Measurements from ENCODE around the gene CLEC7A.

Gene CLEC7A

DNA sequence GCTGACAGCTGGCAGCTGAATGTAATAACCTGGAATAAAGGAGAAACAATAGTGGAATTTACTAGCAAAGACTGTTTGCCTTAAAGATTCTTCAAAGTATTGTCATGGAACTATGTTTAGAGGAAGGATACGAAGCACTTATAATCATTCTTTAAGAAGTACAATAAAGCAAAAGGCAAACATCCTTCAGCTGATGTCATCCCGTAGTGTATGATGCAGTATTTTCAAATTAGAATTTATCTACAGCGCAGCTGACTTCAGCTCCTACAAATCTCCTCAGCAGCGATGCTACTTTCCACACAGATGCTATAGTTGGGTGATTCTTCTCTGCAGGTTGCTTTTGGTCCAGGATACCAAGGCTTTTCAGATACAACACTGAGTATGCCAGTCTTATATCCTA is 62.7 kb downstream of the CLEC7A start (continued):
- TF ChIP-seq, protein P1, sequence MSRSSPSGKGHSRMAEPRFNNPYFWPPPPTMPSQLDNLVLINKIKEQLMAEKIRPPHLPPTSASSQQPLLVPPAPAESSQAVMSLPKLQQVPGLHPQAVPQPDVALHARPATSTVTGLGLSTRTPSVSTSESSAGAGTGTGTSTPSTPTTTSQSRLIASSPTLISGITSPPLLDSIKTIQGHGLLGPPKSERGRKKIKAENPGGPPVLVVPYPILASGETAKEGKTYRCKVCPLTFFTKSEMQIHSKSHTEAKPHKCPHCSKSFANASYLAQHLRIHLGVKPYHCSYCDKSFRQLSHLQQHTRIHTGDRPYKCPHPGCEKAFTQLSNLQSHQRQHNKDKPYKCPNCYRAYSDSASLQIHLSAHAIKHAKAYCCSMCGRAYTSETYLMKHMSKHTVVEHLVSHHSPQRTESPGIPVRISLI (tag by site-specific recombination; IDR thresholded peaks at IDR 0.05), result no peak
- TF ChIP-seq, protein P2, sequence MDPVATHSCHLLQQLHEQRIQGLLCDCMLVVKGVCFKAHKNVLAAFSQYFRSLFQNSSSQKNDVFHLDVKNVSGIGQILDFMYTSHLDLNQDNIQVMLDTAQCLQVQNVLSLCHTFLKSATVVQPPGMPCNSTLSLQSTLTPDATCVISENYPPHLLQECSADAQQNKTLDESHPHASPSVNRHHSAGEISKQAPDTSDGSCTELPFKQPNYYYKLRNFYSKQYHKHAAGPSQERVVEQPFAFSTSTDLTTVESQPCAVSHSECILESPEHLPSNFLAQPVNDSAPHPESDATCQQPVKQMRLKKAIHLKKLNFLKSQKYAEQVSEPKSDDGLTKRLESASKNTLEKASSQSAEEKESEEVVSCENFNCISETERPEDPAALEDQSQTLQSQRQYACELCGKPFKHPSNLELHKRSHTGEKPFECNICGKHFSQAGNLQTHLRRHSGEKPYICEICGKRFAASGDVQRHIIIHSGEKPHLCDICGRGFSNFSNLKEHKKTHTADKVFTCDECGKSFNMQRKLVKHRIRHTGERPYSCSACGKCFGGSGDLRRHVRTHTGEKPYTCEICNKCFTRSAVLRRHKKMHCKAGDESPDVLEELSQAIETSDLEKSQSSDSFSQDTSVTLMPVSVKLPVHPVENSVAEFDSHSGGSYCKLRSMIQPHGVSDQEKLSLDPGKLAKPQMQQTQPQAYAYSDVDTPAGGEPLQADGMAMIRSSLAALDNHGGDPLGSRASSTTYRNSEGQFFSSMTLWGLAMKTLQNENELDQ (tag by site-specific recombination; IDR thresholded peaks at IDR 0.05; ENCODE audit: low read depth), result no peak
- TF ChIP-seq GFI1B (tag by site-specific recombination; IDR thresholded peaks at IDR 0.05), result no peak
- TF ChIP-seq, protein P3, sequence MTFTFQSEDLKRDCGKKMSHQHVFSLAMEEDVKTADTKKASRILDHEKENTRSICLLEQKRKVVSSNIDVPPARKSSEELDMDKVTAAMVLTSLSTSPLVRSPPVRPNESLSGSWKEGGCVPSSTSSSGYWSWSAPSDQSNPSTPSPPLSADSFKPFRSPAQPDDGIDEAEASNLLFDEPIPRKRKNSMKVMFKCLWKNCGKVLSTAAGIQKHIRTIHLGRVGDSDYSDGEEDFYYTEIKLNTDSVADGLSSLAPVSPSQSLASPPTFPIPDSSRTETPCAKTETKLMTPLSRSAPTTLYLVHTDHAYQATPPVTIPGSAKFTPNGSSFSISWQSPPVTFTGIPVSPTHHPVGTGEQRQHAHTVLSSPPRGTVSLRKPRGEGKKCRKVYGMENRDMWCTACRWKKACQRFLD (tag by site-specific recombination; IDR thresholded peaks at IDR 0.05), result no peak
- TF ChIP-seq ZNF248 (tag by site-specific recombination; IDR thresholded peaks at IDR 0.05), result no peak
- TF ChIP-seq SP2 (tag by site-specific recombination; IDR thresholded peaks at IDR 0.05), result no peak
- TF ChIP-seq ZNF2 (tag by site-specific recombination; IDR thresholded peaks at IDR 0.05), result no peak
- TF ChIP-seq, protein P4, sequence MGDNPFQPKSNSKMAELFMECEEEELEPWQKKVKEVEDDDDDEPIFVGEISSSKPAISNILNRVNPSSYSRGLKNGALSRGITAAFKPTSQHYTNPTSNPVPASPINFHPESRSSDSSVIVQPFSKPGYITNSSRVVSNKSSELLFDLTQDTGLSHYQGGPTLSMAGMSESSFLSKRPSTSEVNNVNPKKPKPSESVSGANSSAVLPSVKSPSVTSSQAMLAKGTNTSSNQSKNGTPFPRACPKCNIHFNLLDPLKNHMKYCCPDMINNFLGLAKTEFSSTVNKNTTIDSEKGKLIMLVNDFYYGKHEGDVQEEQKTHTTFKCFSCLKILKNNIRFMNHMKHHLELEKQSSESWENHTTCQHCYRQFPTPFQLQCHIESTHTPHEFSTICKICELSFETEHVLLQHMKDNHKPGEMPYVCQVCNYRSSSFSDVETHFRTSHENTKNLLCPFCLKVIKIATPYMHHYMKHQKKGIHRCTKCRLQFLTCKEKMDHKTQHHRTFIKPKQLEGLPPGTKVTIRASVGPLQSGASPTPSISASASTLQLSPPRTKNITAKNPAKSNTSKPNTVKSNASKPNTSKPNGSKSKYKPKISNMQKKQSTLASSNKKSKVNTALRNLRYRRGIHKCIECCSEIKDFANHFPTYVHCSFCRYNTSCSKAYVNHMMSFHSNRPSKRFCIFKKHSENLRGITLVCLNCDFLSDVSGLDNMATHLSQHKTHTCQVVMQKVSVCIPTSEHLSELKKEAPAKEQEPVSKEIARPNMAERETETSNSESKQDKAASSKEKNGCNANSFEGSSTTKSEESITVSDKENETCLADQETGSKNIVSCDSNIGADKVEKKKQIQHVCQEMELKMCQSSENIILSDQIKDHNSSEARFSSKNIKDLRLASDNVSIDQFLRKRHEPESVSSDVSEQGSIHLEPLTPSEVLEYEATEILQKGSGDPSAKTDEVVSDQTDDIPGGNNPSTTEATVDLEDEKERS (tag by site-specific recombination; IDR thresholded peaks at IDR 0.05), result no peak
